IPS-NIHi11 (cell line): ENCODE results near the gene RTP2.
A peak's percentile ranks its signal among the peaks of the same experiment; 100 is the strongest.

Source experiments
- DNase-seq: peaks from one replicate; pipeline ENCODE4 v3.0.0; 2012; ENCODE audit warnings: mixed read lengths, low spot score

Gene RTP2, protein sequence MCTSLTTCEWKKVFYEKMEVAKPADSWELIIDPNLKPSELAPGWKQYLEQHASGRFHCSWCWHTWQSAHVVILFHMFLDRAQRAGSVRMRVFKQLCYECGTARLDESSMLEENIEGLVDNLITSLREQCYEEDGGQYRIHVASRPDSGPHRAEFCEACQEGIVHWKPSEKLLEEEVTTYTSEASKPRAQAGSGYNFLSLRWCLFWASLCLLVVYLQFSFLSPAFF

DNA sequence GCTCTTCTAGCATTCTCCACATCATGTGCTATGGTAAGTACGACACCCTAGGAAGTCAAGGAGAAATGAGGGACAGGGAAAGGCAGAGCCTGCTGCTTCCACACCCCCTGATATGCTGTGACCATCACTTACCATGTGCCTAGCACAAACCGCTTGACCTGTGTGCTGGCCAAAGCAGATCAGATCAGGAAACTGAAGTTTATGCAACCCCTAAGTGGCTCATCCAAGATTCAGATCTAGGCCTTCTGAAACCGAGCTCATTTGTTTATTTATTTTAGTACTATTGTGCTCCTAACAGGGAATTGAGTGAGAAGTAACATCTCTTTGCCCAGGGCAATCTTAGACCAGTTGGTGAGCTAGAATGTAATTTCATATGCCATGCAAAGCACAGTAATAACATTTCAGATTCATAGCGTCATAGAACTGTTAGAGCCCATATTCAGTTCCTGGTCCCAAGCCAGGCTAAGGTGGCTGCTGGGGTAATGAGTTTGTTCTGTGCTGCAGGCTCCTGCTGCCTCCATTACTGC is at the start of gene RTP2:
TSS of gene RTP2 (minus strand) at position 51 of the 527 bp plus-strand sequence. CDS start 429 bp downstream, outside the sequence.
- DNase-seq: no peak

DNA sequence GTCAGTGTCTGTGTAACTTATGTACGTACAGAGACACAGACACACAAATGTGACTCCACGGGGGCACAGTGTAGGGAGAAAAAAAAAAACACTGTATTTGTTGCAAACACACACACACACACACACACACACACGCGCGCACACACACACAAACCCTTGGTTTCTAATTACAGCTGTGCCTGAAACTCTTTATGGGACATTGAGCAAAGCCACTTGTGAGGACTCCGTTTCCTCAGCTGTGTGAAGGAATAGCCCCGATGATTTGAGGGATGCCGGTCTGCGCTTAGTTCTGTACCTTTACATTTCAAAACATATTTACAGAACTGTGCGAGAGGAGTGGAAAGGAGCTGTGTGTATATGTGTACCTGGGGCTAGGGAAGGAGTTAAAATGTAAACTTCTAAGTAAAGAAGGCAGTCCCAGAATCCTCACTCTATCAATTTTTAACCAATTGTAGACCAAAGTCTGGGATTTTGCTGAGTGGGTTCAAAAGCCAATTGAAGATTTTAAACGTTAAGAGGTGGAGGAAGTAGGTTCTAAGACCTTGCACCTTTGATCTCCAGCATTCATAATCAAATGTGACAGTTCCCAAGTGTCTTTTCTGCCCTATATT is 48.3 kb upstream of the RTP2 start:
- no peak for DNase-seq

DNA sequence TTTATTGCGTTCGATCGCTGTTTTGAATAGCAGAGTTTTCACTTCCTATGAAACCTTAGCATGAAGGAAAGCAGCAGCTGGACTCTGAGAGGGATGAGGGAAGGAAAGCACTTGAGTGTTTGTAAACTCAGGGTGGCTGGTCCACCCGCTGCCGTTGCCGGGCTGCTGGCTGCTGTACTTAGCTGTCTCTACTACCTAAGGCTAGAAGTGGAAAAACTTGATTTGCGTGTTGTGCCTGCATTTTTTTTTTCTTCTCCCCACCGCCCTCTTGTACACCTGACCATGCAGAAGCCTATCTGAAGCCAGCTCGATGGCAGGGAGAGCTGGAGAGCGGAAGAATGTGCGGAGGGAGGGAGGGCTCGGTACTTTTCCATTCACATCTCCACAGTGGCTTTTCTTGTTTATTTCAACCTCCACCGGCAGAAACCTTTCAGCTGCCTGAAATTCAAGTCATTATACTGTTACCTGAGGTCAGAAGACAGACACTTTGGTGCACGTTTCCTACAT is 47.7 kb upstream of the RTP2 start:
- DNase-seq: peak; percentile 75

DNA sequence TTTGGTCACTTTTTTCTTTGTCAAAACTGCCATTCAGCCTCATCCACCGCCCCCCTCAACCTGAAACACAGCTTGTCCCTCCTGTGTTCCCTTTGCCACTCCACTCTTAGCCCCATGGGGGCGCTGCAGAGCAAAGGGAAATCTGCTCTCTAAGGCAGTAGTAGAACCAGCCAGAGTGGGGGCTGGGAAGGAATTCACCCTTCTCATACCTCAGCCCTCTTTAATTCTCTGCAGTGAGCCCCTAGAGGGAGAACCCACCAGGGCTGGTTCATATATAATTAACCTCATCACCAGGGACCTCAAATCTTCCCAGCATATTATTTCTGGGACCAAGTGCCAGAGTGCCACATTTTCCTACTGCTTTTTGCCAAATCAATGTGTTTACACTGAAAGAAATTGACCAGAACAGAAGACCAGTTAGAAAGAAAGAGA is 45.7 kb upstream of the RTP2 start:
- peak; percentile 69 for DNase-seq

DNA sequence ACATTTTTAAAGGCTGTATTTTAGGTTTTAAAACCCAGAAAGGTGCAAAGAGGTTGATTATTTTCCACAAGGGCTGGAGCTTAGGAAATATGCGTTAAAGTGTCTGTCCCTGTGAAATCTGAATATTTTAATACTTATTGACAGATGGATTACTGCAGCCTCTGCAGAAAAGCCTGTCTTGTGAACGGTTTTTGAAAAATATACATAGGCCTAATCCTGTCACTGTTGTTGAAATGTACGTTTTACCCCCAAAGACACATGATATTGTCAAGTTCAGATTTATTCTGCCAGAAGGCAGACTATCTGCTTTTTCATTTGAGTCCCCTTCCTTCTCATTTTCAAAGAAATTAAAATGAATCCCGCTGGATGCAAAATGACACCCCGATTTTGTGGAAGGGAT is 45.1 kb upstream of the RTP2 start:
- no peak for DNase-seq

DNA sequence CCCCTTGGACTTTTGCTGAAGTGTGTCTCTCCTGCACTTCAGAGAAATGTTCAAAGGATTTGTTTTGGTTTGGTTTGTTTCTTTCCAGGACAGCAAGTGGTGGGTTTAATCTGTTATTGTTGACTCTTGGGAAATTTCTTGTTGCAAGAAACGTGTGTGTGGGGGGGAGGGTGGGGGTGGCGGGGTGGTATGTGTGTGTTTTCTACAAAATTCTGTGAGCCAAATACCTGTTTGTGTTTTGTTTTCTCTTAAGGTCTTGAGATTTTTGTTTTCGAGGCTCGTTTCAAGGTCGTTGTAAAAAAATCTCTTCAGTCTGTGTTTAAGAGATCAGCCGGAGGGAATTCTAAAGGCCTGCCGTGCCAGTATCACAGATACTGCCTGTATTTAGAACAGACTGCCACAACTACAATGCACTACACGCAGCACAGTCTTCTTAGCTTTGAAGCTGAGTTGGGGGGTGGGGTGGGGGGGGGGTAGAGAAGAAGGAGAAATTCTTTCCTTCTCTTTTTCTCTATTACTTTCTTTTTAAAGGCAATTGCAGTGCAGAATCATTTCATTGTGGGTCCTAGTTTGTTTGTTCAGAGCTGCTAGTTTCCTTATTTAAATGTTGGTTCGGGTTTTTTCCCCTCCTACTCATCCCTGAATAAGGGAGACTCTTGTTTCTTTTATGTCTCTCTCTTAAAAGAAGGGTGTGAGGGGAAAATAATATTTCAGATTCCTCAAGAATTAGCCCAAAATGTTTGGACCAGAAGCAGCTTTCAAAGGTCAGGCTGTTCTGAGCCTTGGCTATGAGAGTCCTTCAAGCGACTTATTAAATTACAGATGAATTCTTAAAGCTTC is 44.3 kb upstream of the RTP2 start:
- no peak for DNase-seq

DNA sequence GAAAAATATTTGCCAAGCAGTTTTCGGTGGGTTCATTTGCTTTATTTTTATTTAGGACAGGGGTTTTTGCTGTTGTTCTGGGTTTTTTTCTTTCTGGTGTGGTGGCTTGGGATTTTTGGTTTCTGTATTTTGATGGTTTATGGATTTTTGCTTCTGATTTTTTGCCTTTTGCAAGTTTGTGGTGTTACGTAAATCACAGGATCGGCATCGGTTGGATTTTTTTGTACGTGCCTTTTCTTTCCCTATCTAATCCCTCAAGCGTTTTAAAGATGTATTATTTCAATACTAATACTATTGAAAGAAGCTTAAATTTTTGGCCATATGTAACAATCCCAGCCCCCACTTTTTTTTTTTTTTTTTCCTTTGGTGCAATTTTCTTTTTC is 43.7 kb upstream of the RTP2 start:
- no peak for DNase-seq

DNA sequence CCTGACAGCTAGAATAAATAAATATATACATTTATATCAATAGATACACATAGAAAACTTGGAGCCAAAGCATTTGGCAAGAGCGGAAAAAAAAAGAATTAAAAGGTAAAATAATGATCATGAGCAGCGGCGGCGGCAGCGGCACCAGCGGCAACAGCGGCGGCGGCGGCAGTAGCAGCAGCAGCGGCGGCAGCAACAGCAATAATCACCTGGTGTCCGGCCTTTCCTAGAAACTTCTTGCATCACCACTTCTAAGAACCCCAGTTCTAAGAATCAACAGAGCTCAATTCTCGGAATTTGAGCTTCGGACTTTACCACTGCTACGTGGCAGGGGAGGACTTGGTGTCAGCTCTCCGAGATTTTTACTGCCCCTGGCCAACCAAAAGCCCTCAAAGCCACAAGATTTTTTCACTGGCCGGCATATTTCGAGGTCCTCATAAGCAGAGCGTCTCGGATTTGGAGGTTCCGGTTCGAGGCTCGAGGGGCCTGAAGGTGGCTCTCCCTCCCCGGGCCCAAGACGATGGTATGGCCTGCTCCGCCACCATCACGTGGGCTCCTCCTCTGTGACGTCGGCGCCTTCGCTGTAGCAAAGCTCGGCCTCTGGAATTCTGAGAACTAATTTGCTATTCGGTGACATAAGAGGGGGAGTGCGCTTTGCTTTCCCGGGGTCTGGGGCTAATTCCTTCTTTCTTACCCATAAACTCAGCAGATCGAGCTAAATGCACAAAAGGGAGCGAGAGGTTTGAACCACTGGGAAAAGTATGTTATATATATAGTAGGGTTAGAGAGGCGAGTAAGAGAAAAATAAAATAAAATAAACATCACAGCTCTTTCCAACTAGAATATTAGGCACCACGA is 43.1 kb upstream of the RTP2 start, which contains the start of gene BCL6:
TSS of gene BCL6 (minus strand) at position 268 of the 858 bp plus-strand sequence. CDS start 11,775 bp downstream, outside the sequence.
- DNase-seq: peak; percentile 79

DNA sequence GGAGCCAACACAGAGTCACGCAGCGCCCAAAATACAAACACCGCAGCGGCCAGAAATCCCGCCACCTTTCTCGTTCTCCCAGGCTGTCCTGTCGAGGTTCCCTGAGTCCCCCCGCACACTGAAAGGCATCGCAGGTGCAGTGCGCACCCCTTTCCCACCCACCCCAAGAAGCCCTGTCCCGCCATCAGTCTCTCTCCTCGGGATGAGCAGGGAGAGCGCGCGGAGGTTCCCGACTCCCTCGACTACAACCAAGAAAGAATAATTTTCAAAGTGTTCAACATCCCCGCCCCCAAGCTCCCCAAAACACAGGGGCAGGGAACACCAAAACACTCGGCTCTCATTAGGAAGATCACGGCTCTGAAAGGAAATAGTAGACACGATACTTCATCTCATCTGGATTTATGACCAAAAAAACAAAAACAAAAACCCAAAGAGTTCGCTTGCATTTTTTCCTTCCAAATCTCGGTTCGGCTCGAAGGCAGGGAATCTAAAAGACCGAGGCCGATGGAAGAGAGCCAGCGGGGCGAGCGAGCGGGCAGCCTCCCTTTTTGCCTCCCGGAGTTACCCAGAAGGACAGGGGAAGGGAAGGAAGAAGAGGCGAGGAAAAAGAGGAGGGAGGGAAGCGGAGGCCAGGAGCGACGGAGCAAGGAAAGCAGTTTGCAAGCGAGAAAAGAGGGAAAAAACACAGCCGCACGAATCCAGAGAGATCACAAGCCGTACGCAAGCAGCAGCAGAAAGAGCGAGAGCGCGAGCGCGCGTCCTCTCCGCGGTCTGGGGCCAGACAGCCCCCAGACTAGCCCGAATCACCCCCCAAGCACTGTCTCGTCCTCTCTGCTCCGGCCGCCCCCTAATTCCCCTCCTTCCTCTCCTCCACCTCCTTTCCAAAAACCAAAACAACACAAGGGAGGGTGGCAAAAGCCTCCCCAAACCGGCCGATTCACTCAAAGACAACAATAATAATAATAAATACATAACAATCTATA is 42.1 kb upstream of the RTP2 start:
- DNase-seq: no peak

DNA sequence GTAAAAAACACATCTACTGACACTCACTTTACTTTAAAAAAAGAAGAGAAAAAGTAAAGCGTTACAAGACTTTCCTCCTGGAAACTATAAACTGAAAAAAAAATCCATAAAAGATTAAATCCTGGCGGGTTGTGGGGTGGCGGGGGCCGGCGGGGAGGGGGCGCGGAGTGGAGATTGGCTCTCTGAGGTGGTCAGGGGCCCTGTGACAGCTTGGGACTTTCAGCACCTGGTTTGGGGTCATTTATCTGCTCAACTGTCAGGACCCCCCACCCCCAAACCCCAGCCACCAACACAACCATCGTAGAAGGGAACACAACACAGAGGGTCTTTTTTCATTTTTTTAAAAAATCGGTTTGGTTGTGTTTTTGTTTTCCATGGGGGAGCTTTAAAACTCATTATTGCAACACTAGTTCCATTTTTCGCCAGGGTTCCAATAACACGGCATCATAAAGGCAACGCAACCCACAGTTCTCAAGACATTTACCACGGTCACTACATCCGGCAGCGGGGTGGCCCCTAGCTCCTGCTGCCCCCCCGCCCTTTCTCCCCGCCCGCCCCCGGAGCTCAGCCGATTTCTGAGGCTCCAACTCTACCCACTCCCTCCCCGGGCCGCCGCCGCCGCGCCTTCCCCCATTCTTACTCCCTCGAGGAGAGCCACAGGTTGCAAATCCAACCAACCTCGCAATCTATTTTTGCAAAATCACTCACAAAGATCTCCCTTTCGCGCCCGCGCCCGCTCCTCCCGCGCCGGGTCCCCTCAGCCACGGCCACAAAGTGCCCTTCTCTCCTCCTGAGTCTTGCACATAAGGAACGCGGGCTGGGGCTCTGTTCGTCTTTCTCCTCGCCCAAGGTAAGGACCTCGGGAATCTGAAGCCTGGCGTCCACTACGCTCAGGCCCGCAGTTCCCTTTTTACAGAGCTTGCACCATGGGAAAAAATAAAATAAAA is 41.1 kb upstream of the RTP2 start:
- DNase-seq: no peak

DNA sequence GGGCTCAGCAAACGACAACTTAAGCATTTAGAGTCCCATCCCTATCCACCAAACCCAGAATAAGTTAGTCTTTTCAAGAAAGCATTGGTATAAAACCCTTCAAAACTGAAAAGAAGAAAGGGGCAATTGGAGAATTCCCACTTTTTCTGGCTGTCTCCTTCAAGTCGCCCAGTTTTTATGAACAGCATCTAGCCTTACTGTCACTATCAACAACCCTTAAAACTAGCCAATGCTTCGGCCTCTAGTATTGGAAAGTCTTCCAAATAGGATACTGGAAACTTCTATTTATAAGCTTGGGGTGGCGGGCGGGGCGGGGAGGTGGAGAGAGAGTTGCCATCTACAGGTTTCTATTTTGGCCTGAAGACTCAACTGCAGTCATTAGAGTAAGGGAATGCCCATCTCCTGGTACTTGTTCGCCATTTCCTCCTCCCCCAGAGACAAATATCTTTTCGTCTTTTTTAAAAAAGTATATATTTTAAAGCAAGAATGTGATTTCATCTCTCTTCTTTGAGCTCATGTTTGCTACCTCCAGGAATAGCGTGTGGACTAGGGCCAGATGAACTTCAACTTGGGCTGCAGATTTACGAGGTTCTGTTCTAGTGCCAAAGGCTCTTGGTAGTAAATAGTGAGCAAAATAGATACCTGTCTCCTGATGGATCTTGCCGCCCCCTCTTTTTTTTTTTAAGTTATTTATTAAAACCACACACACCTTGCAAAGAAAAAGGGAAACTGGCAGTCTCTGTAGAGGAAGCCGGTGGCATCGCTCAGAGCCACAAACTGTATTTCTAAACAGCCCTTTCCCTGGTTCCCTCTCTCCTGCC is 40.2 kb upstream of the RTP2 start:
- DNase-seq: no peak

DNA sequence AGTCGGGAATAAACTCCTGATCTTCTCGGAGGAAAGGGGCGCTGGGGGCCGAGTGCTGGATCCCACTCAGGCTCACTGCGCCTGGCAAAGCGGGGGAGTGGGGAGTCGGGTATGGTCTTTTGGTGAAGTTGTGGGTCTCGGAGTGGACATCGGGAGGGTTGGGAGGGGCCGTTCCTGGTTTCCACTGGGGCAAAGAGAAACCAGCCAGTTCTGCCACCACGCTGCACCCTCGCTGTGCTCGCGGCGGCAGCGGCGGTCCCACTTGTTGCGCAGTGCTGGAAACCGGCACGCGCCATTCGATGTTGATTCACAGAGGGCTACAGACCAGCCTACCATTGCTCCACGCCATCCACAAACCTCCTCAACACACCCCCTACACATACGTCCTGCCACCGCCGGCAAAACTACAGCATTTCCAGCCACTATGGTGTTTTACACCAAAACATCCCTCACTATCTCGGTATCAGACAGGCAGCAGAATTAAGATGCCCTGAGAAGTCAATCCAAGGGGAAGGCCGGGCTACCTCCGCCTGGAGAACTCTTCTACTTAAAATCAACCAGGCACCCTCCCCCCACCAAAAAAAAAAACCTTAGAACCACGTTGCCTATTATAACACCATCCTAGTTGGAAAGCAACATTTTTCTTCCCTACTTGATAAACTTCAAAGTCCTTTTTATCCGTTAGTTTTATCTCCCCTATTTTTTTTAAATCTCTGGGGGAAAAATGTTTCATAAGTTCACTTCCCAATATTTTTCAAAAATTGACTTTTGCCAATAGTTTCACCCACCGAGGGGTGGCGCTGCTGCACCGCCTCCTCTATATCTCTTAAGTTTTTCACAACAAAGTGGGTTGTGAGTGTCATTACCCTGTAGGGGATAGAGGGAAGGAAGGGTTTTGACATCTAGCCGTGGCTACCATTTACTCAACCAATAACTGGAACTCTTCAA is 39.3 kb upstream of the RTP2 start:
- no peak for DNase-seq

DNA sequence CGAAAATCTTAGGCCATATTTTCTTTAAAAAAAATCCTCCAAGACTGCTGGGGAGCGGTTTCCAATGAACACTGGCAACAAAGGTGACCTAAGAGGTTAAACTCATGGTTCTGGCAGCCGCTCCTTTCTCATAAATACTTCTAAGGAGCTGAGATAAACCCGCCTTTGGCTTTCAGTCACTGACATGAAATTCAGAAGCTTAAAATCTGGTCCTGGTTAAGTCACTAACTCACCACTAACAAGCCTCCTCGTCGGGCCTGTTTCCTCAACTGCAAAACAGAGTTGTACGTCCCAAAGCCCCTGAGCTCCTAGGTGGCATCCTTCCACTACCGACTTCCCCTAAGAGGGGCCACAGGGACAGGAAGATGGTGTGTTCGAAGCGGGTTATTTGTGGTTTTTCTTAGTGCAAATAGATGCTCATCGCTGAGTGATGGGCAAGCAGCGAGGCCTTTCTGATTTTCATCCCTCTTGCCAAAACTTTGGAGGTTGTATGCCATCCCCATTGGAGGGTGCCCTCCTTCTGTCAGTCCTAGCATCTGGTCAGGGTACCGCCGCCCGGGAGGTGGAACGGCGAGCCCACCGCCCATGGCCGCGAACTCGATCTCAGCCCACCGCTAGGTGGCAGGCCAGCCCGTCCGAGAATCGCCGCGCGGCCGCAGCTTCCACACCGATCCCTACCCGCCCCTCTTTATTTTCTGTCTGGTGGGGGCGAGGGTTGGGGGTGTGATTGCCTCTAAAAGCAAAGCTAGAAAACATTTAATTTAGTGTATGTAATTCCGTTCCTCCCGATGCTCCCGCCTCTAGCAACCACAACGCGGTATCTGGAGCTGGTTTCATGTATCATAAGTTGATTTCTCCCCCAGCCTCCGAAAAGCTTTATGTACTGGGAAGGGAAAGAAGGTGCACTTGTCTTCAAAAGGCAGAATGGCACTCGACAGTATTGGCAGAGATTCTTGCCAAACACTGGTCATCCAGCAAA is 38.4 kb upstream of the RTP2 start:
- peak; percentile 63 for DNase-seq

DNA sequence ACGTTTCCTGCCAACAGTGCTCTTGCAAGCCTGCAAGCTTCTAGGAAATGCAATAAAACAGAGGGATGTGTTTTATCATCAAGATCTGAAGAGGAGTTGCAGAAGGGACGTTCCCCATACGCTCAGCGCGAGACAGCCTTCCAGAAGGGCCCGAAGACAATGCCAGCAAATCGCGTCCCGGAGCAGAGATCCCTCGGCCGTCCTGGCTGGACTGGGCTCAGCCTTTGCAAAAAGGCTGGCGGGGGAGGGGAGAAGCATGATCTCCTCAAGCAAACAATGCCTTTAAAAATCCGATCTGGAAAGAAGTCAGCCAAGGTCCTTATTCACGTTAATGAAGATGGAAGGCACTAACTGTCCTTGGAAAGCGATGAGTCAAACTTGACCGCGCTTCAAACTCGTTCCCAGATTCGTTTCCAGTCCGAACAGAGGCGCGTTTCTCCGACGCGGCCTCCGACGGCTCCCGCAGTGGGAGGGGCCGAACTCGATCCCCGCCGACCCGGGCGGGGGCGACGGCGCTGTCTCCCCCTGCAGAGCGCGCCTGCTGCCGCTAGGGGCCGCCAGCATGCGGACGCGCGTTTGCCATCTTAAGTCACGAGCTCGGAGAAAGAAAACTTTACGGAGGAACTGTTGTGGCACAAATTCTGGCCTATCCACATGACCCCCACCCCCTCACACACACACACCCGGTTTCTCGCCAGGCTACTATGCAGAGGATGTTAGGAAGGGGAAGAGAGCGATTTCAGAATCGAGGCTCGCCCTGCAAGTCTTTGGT is 37.4 kb upstream of the RTP2 start:
- peak; percentile 85 for DNase-seq

DNA sequence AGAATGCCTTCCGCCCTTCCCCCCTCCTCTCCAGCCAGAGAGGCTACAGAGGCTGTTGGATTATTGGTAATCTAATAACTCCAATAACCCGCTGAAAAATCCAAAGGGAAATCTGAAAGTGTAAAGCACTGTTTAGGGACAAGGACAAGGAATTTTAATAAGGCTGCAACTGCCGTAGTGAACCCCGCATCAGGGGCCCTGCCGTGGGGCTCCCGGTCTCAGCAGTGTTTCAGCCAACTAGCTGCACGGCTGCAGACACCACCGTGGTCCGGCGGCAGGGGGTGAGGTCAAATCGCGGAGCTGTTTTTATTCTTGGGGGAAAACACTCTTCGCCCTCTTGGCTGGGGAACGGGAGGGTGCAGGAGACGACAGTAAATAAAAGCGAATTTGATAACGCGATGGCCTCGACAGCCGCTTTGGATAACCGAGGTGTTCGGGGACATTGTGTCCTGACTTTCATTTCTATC is 36.8 kb upstream of the RTP2 start:
- peak; percentile 42 for DNase-seq
